Activated CD8-positive, alpha-beta memory T cell treated with anti-CD3 and anti-CD28 coated beads, Interleukin-2, amount 50 U/mL, for 24 hours (primary cell): ENCODE results near the gene C10orf90.

Source experiments
- DNase-seq: peaks from one replicate; pipeline ENCODE4 v3.0.0-alpha.2; 2020; ENCODE audit errors: extremely low read depth

Gene C10orf90

GRCh38 chr10:126670056-126670894 is at the start of gene C10orf90:
C10orf90 (minus strand) TSS chr10:126670693; CDS start chr10:126670480, 213 bp downstream.
- DNase-seq, result no peak

- DNase-seq, result no peak
Observed at GRCh38 chr10:126716366-126716765, 45.9 kb upstream of the C10orf90 start.

GRCh38 chr10:126713594-126713993 is 43.1 kb upstream of the C10orf90 start:
- DNase-seq, result no peak

- no peak for DNase-seq
Observed at GRCh38 chr10:126712681-126713080, 42.2 kb upstream of the C10orf90 start.

- no peak for DNase-seq
Observed at GRCh38 chr10:126705951-126706565, 35.6 kb upstream of the C10orf90 start.

- DNase-seq, result no peak
Observed at GRCh38 chr10:126705131-126705530, 34.6 kb upstream of the C10orf90 start.

GRCh38 chr10:126704649-126705048 is 34.2 kb upstream of the C10orf90 start:
- no peak for DNase-seq

GRCh38 chr10:126702181-126702580 is 31.7 kb upstream of the C10orf90 start:
- DNase-seq, result no peak

GRCh38 chr10:126701526-126701925 is 31.0 kb upstream of the C10orf90 start:
- DNase-seq, result no peak

- no peak for DNase-seq
Observed at GRCh38 chr10:126696684-126697083, 26.2 kb upstream of the C10orf90 start.

- no peak for DNase-seq
Observed at GRCh38 chr10:126691456-126691855, 21.0 kb upstream of the C10orf90 start.

- no peak for DNase-seq
Observed at GRCh38 chr10:126690534-126690933, 20.0 kb upstream of the C10orf90 start.

- no peak for DNase-seq
Observed at GRCh38 chr10:126689461-126689994, 19.0 kb upstream of the C10orf90 start.

GRCh38 chr10:126687121-126687606 is 16.7 kb upstream of the C10orf90 start:
- no peak for DNase-seq

GRCh38 chr10:126686719-126687118 is 16.2 kb upstream of the C10orf90 start:
- DNase-seq, result no peak

GRCh38 chr10:126686268-126686667 is 15.8 kb upstream of the C10orf90 start:
- no peak for DNase-seq

GRCh38 chr10:126685756-126686155 is 15.3 kb upstream of the C10orf90 start:
- no peak for DNase-seq

- DNase-seq, result no peak
Observed at GRCh38 chr10:126684171-126684745, 13.8 kb upstream of the C10orf90 start.

GRCh38 chr10:126683466-126683865 is 13.0 kb upstream of the C10orf90 start:
- DNase-seq, result no peak

- no peak for DNase-seq
Observed at GRCh38 chr10:126675656-126676438, 5.4 kb upstream of the C10orf90 start.

- DNase-seq, result no peak
Observed at GRCh38 chr10:126674741-126675515, 4.4 kb upstream of the C10orf90 start.
